Astrocyte (in vitro differentiated cells and primary cell): ENCODE measurements around the gene BHLHA9.

ENCODE experiments used
- EZH2 ChIP-seq: IDR thresholded peaks from 2 replicates; pipeline ENCODE4 v1.6.1; 2012; ENCODE audit warnings: mild to moderate bottlenecking, low read length, inconsistent platforms; ENCODE audit not compliant: insufficient read depth
- TF ChIP-seq, protein P1 (sequence below): IDR thresholded peaks from 2 replicates; pipeline ENCODE4 v1.5.1; 2011; ENCODE audit warnings: low read depth, mild to moderate bottlenecking, inconsistent platforms, low read length, moderate library complexity; ENCODE audit not compliant: insufficient read depth

GRCh38 chr17:1299552-1300370 lies 29.5 kb downstream of the BHLHA9 start:
- TF ChIP-seq, protein P1, sequence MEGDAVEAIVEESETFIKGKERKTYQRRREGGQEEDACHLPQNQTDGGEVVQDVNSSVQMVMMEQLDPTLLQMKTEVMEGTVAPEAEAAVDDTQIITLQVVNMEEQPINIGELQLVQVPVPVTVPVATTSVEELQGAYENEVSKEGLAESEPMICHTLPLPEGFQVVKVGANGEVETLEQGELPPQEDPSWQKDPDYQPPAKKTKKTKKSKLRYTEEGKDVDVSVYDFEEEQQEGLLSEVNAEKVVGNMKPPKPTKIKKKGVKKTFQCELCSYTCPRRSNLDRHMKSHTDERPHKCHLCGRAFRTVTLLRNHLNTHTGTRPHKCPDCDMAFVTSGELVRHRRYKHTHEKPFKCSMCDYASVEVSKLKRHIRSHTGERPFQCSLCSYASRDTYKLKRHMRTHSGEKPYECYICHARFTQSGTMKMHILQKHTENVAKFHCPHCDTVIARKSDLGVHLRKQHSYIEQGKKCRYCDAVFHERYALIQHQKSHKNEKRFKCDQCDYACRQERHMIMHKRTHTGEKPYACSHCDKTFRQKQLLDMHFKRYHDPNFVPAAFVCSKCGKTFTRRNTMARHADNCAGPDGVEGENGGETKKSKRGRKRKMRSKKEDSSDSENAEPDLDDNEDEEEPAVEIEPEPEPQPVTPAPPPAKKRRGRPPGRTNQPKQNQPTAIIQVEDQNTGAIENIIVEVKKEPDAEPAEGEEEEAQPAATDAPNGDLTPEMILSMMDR, result no peak
- TF ChIP-seq EZH2, result no peak
